ENCODE results near the gene ADGRG2. TPM values are rescaled to one million over a fixed set of nuclear protein-coding genes. Genes with fewer than 3 reads are reported as not detected.

The ADGRG2 gene
- total and polyA plus RNA-seq, 9 of the 15 experiments (the other 6 are each of a cell fraction or from before 2014, with no cell fraction given), result 0.03 TPM; not detected in 8

DNA sequence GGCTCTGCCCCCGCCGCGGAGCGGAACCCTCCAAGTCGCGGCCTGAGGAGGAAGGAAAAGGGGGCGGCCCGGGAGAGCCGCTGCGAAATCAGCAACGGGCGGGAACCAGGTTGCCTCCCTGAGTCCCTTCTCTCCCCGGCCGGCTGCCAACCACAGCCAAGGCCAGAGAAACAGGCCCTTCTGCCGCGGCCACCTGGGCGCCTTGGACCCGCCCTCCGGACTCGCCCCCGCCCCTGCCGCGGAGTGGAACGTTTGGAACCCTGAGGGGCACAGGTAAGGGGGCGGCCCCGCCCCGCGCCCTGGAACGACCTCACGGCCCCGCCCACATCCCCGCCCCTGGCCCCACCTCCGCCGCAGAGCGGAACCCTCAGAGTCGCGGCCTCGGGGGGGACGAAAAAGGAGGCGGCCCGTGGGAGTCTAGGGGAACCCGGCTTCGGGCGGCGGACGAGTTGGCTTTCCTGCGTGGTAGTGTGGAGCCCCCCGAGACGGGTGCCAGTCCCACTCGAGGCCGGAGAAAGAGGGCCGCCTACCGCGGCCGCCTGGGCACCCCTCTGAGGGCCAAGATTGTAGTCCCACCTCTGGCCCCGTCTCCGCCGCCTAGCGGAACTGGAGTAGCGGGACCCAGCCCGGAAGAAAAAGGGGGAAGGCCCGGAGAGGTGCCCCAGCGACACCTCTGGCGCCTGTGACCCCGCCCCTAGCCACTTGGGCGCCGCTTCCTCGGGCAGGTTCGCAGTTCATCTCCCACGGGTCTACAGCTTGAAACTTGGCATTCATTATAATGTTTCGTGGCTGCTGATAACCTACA, 137.7 kb downstream of the ADGRG2 start (continued):
- TF ChIP-seq ZNF609 (CRISPR knock-in tag; IDR thresholded peaks at IDR 0.05; ENCODE audit: borderline replicate concordance) (no peak), L3MBTL2 (IDR thresholded peaks at IDR 0.05) (peak; percentile 38; the same call in 1 of the 2 replicates), ZNF79 (CRISPR knock-in tag; IDR thresholded peaks at IDR 0.05; ENCODE audit: low read depth) (no peak), ZNF76 (CRISPR knock-in tag; IDR thresholded peaks at IDR 0.05; ENCODE audit: borderline replicate concordance) (no peak), TAF7 (tag; IDR thresholded peaks at IDR 0.05) (peak; percentile 37; the same call in 1 of the 2 replicates), ZNF830 (CRISPR knock-in tag; IDR thresholded peaks at IDR 0.05) (no peak), MXI1 (IDR thresholded peaks at IDR 0.05; ENCODE audit: low read depth, low read length) (no peak), RBM22 (IDR thresholded peaks at IDR 0.05; ENCODE audit: low read depth, low read length, poor library complexity, severe bottlenecking) (no peak), DIDO1 (tag; IDR thresholded peaks at IDR 0.05; ENCODE audit: low read depth) (peak; percentile 70), ELF2 (CRISPR knock-in tag; IDR thresholded peaks at IDR 0.05) (peak; percentile 70), ZNF124 (CRISPR knock-in tag; IDR thresholded peaks at IDR 0.05) (no peak), RB1 (IDR thresholded peaks at IDR 0.05; ENCODE audit: low read depth) (peak; percentile 69)
- TF ChIP-seq, protein P1, sequence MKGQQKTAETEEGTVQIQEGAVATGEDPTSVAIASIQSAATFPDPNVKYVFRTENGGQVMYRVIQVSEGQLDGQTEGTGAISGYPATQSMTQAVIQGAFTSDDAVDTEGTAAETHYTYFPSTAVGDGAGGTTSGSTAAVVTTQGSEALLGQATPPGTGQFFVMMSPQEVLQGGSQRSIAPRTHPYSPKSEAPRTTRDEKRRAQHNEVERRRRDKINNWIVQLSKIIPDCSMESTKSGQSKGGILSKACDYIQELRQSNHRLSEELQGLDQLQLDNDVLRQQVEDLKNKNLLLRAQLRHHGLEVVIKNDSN (CRISPR knock-in tag; IDR thresholded peaks at IDR 0.05), result no peak
- TF ChIP-seq, protein P2, sequence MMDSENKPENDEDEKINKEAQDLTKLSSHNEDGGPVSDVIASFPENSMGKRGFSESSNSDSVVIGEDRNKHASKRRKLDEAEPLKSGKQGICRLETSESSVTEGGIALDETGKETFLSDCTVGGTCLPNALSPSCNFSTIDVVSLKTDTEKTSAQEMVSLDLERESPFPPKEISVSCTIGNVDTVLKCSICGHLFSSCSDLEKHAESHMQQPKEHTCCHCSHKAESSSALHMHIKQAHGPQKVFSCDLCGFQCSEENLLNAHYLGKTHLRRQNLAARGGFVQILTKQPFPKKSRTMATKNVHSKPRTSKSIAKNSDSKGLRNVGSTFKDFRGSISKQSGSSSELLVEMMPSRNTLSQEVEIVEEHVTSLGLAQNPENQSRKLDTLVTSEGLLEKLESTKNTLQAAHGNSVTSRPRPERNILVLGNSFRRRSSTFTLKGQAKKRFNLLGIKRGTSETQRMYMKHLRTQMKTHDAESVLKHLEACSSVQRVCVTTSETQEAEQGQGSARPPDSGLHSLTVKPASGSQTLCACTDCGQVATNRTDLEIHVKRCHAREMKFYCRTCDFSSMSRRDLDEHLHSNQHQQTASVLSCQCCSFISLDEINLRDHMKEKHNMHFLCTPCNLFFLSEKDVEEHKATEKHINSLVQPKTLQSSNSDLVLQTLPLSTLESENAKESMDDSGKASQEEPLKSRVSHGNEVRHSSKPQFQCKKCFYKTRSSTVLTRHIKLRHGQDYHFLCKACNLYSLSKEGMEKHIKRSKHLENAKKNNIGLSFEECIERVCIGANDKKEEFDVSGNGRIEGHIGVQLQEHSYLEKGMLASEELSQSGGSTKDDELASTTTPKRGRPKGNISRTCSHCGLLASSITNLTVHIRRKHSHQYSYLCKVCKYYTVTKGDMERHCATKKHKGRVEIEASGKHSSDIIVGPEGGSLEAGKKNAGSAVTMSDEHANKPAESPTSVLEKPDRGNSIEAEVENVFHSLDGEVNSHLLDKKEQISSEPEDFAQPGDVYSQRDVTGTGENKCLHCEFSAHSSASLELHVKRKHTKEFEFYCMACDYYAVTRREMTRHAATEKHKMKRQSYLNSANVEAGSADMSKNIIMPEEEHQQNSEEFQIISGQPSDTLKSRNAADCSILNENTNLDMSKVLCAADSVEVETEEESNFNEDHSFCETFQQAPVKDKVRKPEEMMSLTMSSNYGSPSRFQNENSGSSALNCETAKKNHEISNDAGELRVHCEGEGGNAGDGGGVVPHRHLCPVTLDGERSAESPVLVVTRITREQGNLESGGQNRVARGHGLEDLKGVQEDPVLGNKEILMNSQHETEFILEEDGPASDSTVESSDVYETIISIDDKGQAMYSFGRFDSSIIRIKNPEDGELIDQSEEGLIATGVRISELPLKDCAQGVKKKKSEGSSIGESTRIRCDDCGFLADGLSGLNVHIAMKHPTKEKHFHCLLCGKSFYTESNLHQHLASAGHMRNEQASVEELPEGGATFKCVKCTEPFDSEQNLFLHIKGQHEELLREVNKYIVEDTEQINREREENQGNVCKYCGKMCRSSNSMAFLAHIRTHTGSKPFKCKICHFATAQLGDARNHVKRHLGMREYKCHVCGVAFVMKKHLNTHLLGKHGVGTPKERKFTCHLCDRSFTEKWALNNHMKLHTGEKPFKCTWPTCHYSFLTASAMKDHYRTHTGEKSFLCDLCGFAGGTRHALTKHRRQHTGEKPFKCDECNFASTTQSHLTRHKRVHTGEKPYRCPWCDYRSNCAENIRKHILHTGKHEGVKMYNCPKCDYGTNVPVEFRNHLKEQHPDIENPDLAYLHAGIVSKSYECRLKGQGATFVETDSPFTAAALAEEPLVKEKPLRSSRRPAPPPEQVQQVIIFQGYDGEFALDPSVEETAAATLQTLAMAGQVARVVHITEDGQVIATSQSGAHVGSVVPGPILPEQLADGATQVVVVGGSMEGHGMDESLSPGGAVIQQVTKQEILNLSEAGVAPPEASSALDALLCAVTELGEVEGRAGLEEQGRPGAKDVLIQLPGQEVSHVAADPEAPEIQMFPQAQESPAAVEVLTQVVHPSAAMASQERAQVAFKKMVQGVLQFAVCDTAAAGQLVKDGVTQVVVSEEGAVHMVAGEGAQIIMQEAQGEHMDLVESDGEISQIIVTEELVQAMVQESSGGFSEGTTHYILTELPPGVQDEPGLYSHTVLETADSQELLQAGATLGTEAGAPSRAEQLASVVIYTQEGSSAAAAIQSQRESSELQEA (IDR thresholded peaks at IDR 0.05; ENCODE audit: low read depth), result no peak

Data from K562 (cell line).